SK-N-SH treated with all-trans-retinoic acid at 6 μM for 48 hours (cell line): Measurements from ENCODE around the gene CDH4.

Source experiments
- ATAC-seq: fragments of 200-7000 bp; cut with Tn5 transposase; 3 replicates; pipeline ENCODE4 v1.9.1; 2020; ENCODE audit warnings: mild to moderate bottlenecking, moderate library complexity
- ARNTL ChIP-seq: fragments of 450-650 bp; formaldehyde crosslinking; IDR thresholded peaks from 2 replicates; pipeline ENCODE4 v1.5.0; 2020; ENCODE audit warnings: low read depth, mild to moderate bottlenecking, moderate library complexity, borderline replicate concordance
- BACH2 ChIP-seq: fragments of 250-450 bp; sonication (Bioruptor Pico); IDR thresholded peaks from 2 replicates; pipeline ENCODE4 v1.9.0; 2021; ENCODE audit warnings: mild to moderate bottlenecking, borderline replicate concordance
- CSDC2 ChIP-seq: fragments of 250-450 bp; sonication (Bioruptor Pico); IDR thresholded peaks from 2 replicates; pipeline ENCODE4 v1.5.0; 2020; ENCODE audit warnings: mild to moderate bottlenecking, moderate library complexity
- CSRNP3 ChIP-seq: fragments of 250-450 bp; sonication (Bioruptor Pico); IDR thresholded peaks from 2 replicates; pipeline ENCODE4 v1.5.1; 2021; ENCODE audit warnings: mild to moderate bottlenecking, moderate library complexity
- ESRRG ChIP-seq: fragments of 250-450 bp; sonication (Bioruptor Pico); IDR thresholded peaks from 2 replicates; pipeline ENCODE4 v1.6.1; 2021; ENCODE audit warnings: mild to moderate bottlenecking
- GLIS3 ChIP-seq: fragments of 250-450 bp; sonication (Bioruptor Pico); IDR thresholded peaks from 2 replicates; pipeline ENCODE4 v1.5.0; 2020; ENCODE audit warnings: mild to moderate bottlenecking, moderate library complexity
- ISL1 ChIP-seq: fragments of 250-450 bp; sonication (Bioruptor Pico); IDR thresholded peaks from 2 replicates; pipeline ENCODE4 v2.1.2; 2022; ENCODE audit warnings: mild to moderate bottlenecking, moderate library complexity
- OSR1 ChIP-seq: fragments of 250-450 bp; sonication (Bioruptor Pico); IDR thresholded peaks from 2 replicates; pipeline ENCODE4 v1.8.0; 2022; ENCODE audit warnings: moderate library complexity, mild to moderate bottlenecking, inconsistent platforms
- PATZ1 ChIP-seq: fragments of 250-450 bp; sonication (Bioruptor Pico); IDR thresholded peaks from 2 replicates; pipeline ENCODE4 v1.8.0; 2020; ENCODE audit warnings: mild to moderate bottlenecking, moderate library complexity, borderline replicate concordance
- POU6F1 ChIP-seq: fragments of 250-450 bp; sonication (Bioruptor Pico); IDR thresholded peaks from 2 replicates; pipeline ENCODE4 v1.8.0; 2021; ENCODE audit warnings: low read depth, mild to moderate bottlenecking, moderate library complexity, borderline replicate concordance
- PPARA ChIP-seq: fragments of 250-450 bp; sonication (Bioruptor Pico); IDR thresholded peaks from 2 replicates; pipeline ENCODE4 v1.5.0; 2020; ENCODE audit warnings: mild to moderate bottlenecking, borderline replicate concordance
- RARB ChIP-seq: fragments of 250-450 bp; sonication (Bioruptor Pico); IDR thresholded peaks from 2 replicates; pipeline ENCODE4 v1.8.0; 2021; ENCODE audit warnings: mild to moderate bottlenecking, moderate library complexity
- SNAI2 ChIP-seq: fragments of 250-450 bp; sonication (Bioruptor Pico); IDR thresholded peaks from 2 replicates; pipeline ENCODE4 v1.5.0; 2020; ENCODE audit warnings: mild to moderate bottlenecking, moderate library complexity
- TCF4 ChIP-seq: fragments of 250-450 bp; sonication (Bioruptor Pico); IDR thresholded peaks from 2 replicates; pipeline ENCODE4 v1.8.0; 2021; ENCODE audit warnings: mild to moderate bottlenecking, moderate library complexity, borderline replicate concordance
- TSHZ2 ChIP-seq: fragments of 250-450 bp; sonication (Bioruptor Pico); IDR thresholded peaks from 2 replicates; pipeline ENCODE4 v1.5.0; 2020; ENCODE audit warnings: mild to moderate bottlenecking, moderate library complexity
- ZC3H10 ChIP-seq: fragments of 250-450 bp; sonication (Bioruptor Pico); IDR thresholded peaks from 2 replicates; pipeline ENCODE4 v1.5.1; 2021; ENCODE audit warnings: mild to moderate bottlenecking, moderate library complexity
- ZFP3 ChIP-seq: fragments of 250-450 bp; sonication (Bioruptor Pico); IDR thresholded peaks from 2 replicates; pipeline ENCODE4 v1.5.0; 2020; ENCODE audit warnings: mild to moderate bottlenecking, moderate library complexity
- ZFP30 ChIP-seq: fragments of 450-650 bp; formaldehyde crosslinking; IDR thresholded peaks from 2 replicates; pipeline ENCODE4 v1.5.0; 2022; ENCODE audit warnings: mild to moderate bottlenecking, moderate library complexity
- ZNF565 ChIP-seq: fragments of 450-650 bp; formaldehyde crosslinking; conservative IDR thresholded peaks from 2 replicates; pipeline ENCODE4 v1.5.0; 2020; ENCODE audit warnings: low read depth, mild to moderate bottlenecking, moderate library complexity
- ZNF70 ChIP-seq: fragments of 450-650 bp; formaldehyde crosslinking; IDR thresholded peaks from 2 replicates; pipeline ENCODE4 v1.5.0; 2020; ENCODE audit warnings: mild to moderate bottlenecking, moderate library complexity
- ZNF8 ChIP-seq: fragments of 450-650 bp; formaldehyde crosslinking; IDR thresholded peaks from 2 replicates; pipeline ENCODE4 v1.5.0; 2020; ENCODE audit warnings: mild to moderate bottlenecking, moderate library complexity

Gene CDH4

GRCh38 chr20:61939691-61940360 is 687.8 kb downstream of the CDH4 start:
- no peak for TF ChIP-seq ARNTL
- no peak for TF ChIP-seq TCF4 (CRISPR knock-in tag)
- TF ChIP-seq CSRNP3 (CRISPR knock-in tag), result no peak
- TF ChIP-seq ZNF70 (CRISPR knock-in tag), result no peak
- no peak for TF ChIP-seq GLIS3 (CRISPR knock-in tag)
- TF ChIP-seq PATZ1 (CRISPR knock-in tag), result no peak
- TF ChIP-seq SNAI2 (CRISPR knock-in tag), result no peak
- TF ChIP-seq ESRRG, result no peak
- ATAC-seq, result no peak

GRCh38 chr20:61940491-61940890 is 688.4 kb downstream of the CDH4 start:
- no peak for TF ChIP-seq ISL1 (CRISPR knock-in tag)
- no peak for TF ChIP-seq ZFP3 (CRISPR knock-in tag)
- no peak for TF ChIP-seq CSRNP3 (CRISPR knock-in tag)
- no peak for TF ChIP-seq ZFP30
- no peak for TF ChIP-seq ARNTL
- TF ChIP-seq ZC3H10 (CRISPR knock-in tag), result no peak
- TF ChIP-seq PATZ1 (CRISPR knock-in tag), result no peak

GRCh38 chr20:61940976-61941720 is 689.1 kb downstream of the CDH4 start:
- ATAC-seq, result no peak
- TF ChIP-seq OSR1 (no peak), CSRNP3 (CRISPR knock-in tag) (no peak), TSHZ2 (CRISPR knock-in tag) (no peak), ISL1 (CRISPR knock-in tag) (no peak), ZNF8 (no peak), ZFP30 (no peak), RARB (CRISPR knock-in tag) (no peak), TCF4 (CRISPR knock-in tag) (no peak), BACH2 (CRISPR knock-in tag) (no peak), ZNF70 (CRISPR knock-in tag) (no peak), ZFP3 (CRISPR knock-in tag) (no peak), ARNTL (no peak), PATZ1 (CRISPR knock-in tag) (no peak), ZNF565 (CRISPR knock-in tag) (no peak), POU6F1 (CRISPR knock-in tag) (no peak), PPARA (CRISPR knock-in tag) (no peak), ESRRG (no peak), CSDC2 (CRISPR knock-in tag) (no peak)

More at GRCh38 chr20:61940491-61940890, 688.4 kb downstream of the CDH4 start:
- no peak for ATAC-seq
